GM19467 (cell line): ENCODE results near the gene RFPL3.
A peak's percentile ranks its signal among the peaks of the same experiment; 100 is the strongest.
"Not testable (repeated sequence)": the region's sequence is repeated elsewhere in the genome, so short reads cannot be mapped to it uniquely, and the experiment has no call there.

ENCODE experiments used
- ATAC-seq: cut with Tn5 transposase; IDR thresholded peaks from one replicate; pipeline ENCODE4 v1.9.1; 2021; ENCODE audit warnings: mild to moderate bottlenecking, moderate library complexity; ENCODE audit not compliant: unreplicated experiment

RFPL3 gene

DNA sequence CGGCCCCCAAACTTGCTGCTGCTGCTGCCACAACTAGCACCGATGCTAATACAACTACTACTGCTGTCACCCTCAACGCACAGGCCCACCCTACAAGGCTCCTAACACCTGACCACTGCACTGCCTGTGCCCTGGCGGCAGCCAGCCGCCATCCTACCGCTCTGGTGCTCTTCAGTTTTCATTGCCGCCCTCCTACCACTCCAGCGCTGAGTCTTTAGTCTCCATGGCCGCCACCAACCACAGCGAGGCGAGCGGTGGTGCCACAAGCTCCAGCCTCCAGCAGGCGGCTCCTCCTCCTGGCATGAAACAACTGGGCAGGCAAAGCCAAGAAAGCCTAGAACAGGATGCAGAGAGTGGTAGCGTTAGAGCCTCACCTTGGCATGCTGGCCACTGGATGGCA is 5.0 kb upstream of the RFPL3 start:
- ATAC-seq: no peak

DNA sequence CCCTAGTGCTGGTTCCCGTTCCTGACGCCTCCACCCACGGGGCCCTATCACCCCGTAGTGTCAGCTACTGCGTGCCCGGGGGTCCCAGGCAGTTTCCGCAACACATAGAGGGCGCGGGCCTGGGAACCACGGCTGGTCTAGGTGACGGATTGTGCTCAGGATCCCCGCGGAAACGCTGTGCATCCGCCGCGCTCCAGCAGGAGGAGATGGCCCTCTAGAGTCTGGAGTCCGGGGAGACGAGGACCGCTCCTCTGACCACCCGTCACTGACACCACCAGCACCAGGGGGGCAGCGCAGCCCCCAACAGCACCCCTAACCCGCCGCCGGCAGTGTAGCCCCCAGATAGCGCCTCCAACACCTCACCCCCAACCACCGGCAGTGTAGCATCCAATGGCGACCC is 4.4 kb upstream of the RFPL3 start:
- no peak for ATAC-seq

GRCh38 chr22:32353840-32354239 is 3.8 kb upstream of the RFPL3 start:
- no peak for ATAC-seq

GRCh38 chr22:32354360-32355351 is 3.0 kb upstream of the RFPL3 start:
- no peak for ATAC-seq

GRCh38 chr22:32355760-32356159 is 1.9 kb upstream of the RFPL3 start:
- no peak for ATAC-seq

- ATAC-seq: not testable (repeated sequence)
Observed at GRCh38 chr22:32360096-32360495, 2.4 kb downstream of the RFPL3 start.

GRCh38 chr22:32361257-32361656 is 3.6 kb downstream of the RFPL3 start:
- no peak for ATAC-seq

GRCh38 chr22:32364210-32364609 is 6.5 kb downstream of the RFPL3 start:
- ATAC-seq: no peak

- ATAC-seq: no peak
Observed at GRCh38 chr22:32375678-32376450, 18.2 kb downstream of the RFPL3 start.

DNA sequence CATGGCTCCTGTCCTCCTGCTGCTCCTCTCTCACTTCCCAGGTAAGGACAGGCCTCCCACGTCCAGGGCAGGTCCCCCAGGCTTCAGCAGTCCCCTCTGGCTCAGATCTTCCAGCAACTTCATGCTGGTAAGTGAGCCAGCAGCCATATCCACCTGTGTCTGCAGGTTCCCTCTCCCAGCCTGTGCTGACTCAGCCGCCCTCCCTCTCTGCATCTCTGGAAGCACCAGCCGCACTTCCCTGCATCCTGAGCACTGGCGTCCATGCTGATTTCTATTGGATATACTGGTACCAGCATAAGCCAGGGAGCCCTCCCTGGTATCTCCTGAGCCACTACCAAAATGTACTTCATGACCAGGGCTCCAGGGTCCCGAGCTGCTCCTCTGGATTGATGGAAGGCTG is 19.0 kb downstream of the RFPL3 start:
- no peak for ATAC-seq

- ATAC-seq: no peak
Observed at GRCh38 chr22:32378707-32379272, 21.1 kb downstream of the RFPL3 start.

DNA sequence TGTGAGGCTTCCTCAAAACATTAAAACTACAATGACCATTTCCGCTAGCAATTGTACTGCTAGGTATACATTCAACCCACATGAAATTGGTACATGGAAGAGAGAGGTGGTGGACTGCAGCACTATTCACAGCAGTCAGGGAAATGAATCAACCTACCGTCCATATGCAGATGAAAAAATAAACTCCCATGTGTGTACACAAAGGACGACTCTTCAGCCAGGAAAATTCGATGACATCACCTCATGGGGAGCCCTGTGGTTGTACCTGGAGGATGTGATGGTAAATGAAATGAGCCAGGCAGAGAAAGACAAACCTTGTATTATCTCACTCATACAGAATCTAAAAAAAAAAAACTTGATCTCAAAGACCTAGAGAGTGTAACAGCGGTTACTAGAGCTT is 23.3 kb downstream of the RFPL3 start:
- no peak for ATAC-seq

DNA sequence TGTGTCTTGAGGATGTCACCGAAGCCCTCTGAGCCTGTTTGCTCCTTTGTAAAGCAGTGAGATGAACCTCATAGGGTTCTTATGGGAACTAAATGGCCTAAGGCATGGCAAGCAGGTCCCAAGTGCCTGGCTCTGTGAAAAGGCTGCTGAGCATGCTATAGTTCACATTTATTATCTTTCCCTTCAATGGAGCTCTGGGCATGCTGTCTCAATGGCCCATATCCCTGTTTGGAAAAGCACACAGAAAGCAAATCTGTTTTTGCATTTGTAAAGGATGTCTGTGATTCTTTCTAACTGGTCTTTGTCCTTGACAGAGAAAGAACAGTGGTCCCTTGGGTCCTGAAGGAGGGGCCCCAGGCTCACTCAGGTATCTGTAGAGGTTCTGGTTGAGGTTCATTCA is 28.0 kb downstream of the RFPL3 start:
- ATAC-seq: no peak

- no peak for ATAC-seq
Observed at GRCh38 chr22:32389685-32390084, 32.0 kb downstream of the RFPL3 start.

GRCh38 chr22:32395107-32395506 is 37.4 kb downstream of the RFPL3 start:
- ATAC-seq: no peak

DNA sequence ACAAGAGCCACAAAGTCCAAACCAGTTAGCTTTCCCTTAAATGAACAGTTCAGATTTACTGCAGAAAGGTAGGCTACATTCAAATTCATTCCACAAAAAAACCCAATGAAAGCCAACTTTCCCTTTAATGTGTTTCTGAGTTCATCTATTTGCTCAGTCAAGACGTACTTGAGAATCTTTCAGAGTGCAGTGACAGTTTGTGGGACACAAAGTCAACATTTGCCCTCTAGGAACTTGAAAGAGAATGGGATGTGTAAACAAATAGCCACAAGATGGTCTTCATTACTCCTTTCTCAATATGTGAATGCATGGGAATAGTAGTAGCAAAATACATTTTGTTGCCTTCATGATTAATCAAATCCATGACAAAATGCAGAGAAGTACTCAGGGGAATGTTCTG is 38.6 kb downstream of the RFPL3 start:
- no peak for ATAC-seq

GRCh38 chr22:32396746-32397145 is 39.1 kb downstream of the RFPL3 start:
- no peak for ATAC-seq

DNA sequence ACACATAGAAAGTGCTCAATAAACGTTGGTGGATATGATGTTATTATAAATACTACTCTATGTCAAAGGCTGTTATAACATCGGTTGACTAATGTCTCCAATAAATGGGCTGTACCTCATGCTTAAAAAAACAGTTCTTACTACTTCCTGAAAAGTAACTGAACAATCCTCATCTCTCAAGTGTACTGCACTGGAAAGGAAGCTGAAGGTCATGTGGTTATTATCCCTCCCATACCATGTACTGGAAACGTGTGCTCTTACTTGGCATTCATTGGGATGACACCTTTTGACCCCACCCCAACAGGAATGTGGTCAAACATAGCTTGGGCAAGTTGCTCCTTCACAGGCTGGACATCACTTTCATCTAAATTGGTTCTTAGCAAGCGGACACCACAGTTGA is 43.8 kb downstream of the RFPL3 start:
- ATAC-seq: no peak

- ATAC-seq: no peak
Observed at GRCh38 chr22:32404021-32404420, 46.4 kb downstream of the RFPL3 start.

DNA sequence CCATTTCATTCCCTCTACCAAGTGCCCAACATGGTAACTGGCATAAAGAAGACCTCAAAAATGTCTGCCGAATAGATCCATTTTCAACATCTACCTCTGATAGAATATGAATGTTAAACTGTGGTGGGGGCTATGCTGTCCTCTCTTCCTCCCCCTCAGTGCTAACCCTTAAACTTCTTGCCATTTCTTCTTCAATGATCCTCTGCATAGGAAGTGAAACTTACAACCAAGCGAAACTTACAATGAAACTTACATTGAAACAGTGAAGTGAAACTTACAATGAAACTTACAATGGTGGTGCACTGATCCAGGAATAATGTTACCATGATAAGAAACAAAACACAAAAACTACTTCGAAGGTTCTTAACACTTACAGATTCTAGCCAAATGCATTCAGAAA is 49.6 kb downstream of the RFPL3 start:
- peak; percentile 43 for ATAC-seq

DNA sequence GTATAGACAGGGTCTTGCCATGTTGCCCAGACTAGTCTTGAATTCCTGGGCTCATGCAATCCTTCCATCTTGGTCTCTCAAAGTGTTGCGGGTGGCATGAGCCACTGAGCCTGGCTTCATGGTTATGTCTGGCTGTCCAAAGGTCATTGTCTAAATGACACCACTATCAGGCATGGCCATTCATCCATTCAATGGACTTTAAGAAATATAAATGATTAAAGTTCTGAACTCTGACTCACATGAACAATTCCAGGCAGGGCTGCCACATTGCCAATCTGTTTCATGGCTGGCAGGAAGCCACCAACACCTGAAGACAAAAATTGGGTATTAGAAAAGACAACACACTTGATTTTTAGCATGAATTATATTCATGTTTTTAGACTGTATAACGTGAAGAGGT is 50.3 kb downstream of the RFPL3 start:
- ATAC-seq: no peak

DNA sequence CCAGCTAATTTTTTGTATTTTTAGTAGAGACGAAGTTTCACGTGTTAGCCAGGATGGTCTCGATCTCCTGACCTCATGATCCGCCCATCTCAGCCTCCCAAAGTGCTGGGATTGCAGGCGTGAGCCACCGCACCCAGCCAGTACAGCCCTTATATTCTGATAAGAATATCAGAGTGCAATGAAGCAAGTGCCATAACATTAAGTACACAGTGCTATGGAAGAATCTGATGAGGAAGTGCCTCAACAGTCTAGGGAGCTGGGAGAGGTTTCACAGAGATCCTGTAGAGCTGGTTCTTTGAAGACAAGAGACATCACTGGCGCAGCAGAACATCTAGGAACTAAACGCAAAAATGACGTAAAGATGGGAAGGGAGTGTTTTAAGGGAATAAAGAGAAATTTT is 52.3 kb downstream of the RFPL3 start:
- ATAC-seq: no peak
